K562 (cell line): ENCODE measurements around the gene TMEM150A. TPM values are rescaled to one million over a fixed set of nuclear protein-coding genes. Genes with fewer than 3 reads are reported as not detected.
A peak's percentile ranks its signal among the peaks of the same experiment; 100 is the strongest.

ENCODE experiments used
- ARID2 ChIP-seq: fragments of 450-650 bp; IDR thresholded peaks from 2 replicates; pipeline ENCODE4 v1.6.1; 2017; ENCODE audit warnings: antibody characterized with exemption, mild to moderate bottlenecking
- BDP1 ChIP-seq: IDR thresholded peaks from 3 replicates; pipeline ENCODE4 v1.6.1; 2011; ENCODE audit not compliant: insufficient read length, insufficient read depth
- C11orf30 ChIP-seq: fragments of 450-650 bp; IDR thresholded peaks from 2 replicates; pipeline ENCODE4 v1.6.1; 2016; ENCODE audit warnings: low read depth, mild to moderate bottlenecking
- CBX1 ChIP-seq: sonication (generic); IDR thresholded peaks from 2 replicates; pipeline ENCODE4 v1.6.1; 2016; ENCODE audit warnings: antibody characterized with exemption, low read depth, mild to moderate bottlenecking
- FOXJ3 ChIP-seq: sonication (generic); formaldehyde crosslinking; IDR thresholded peaks from 2 replicates; pipeline ENCODE4 v1.4.0; 2020; ENCODE audit warnings: mild to moderate bottlenecking, missing genetic modification reagents
- GABPB2 ChIP-seq: fragments of 250-450 bp; sonication (Bioruptor Pico); conservative IDR thresholded peaks from 2 replicates; pipeline ENCODE4 v1.5.1; 2021; ENCODE audit warnings: mild to moderate bottlenecking
- JUND ChIP-seq, 2 experiments: IDR thresholded peaks; 2 replicates in 1 of 2; 3 replicates in 1 of 2; pipeline ENCODE4 v1.6.1; 2011; ENCODE audit warnings: borderline replicate concordance in 2 of 2, low read depth in 2 of 2, low read length in 2 of 2, improper control_type of control experiment in 1 of 2, missing biosample characterization in 1 of 2, missing genetic modification characterization in 1 of 2, missing genetic modification reagents in 1 of 2
- L3MBTL2 ChIP-seq: fragments of 450-650 bp; IDR thresholded peaks from 2 replicates; pipeline ENCODE4 v1.6.1; 2016; ENCODE audit warnings: mild to moderate bottlenecking, moderate library complexity
- MCM3 ChIP-seq: fragments of 450-650 bp; IDR thresholded peaks from 2 replicates; pipeline ENCODE4 v1.6.1; 2016
- NFYB ChIP-seq: IDR thresholded peaks from 2 replicates; pipeline ENCODE4 v1.6.1; 2011; ENCODE audit warnings: mild to moderate bottlenecking, moderate library complexity; ENCODE audit not compliant: insufficient read length; ENCODE audit errors: extremely low read depth
- NRF1 ChIP-seq, 2 experiments: fragments of 450-650 bp; IDR thresholded peaks in 1 of 2; conservative IDR thresholded peaks in 1 of 2; 2 replicates each; pipeline ENCODE4 v1.6.1; 2014; ENCODE audit warnings: mild to moderate bottlenecking in 2 of 2
- RBM22 ChIP-seq: fragments of 200-400 bp; formaldehyde crosslinking; IDR thresholded peaks from 2 replicates; pipeline ENCODE4 v1.6.1; 2018; ENCODE audit warnings: low read length, low read depth; ENCODE audit not compliant: poor library complexity, severe bottlenecking
- SMARCC2 ChIP-seq: fragments of 450-650 bp; IDR thresholded peaks from 2 replicates; pipeline ENCODE4 v1.6.1; 2017; ENCODE audit warnings: antibody characterized with exemption, moderate library complexity, mild to moderate bottlenecking, low read depth
- ZNF384 ChIP-seq: IDR thresholded peaks from 2 replicates; pipeline ENCODE4 v1.6.1; 2012; ENCODE audit warnings: low read depth, low read length, improper control_type of control experiment
- ZZZ3 ChIP-seq: fragments of 450-650 bp; IDR thresholded peaks from 2 replicates; pipeline ENCODE4 v1.6.1; 2016; ENCODE audit warnings: antibody characterized with exemption, mild to moderate bottlenecking, moderate library complexity
- polyA plus RNA-seq, 8 experiments: library from polyadenylated mRNA; depleted of rRNA in 4 of 8; stranded (reverse) in 5 of 8; unstranded in 3 of 8; fragments of >200 nt; fragmentation: Nextera tagmentation in 2 of 8; fragmentation: Illumina TruSeq in 1 of 8; extraction: Ambion mirVana in 2 of 8; extraction: Trizol in 1 of 8; gene quantifications; 2 replicates each; pipeline versions ENCODE4 v1.2.1 to v1.2.3, GENCODE V29; 2011 to 2014; ENCODE audit warnings: inconsistent platforms in 1 of 8, missing spikeins in 1 of 8
- total RNA-seq, 7 experiments: library from RNA; depleted of rRNA in 6 of 7; stranded (reverse); fragments of >200 nt in 6 of 7; fragmentation: Illumina TruSeq in 2 of 7; extraction: Trizol in 2 of 7; gene quantifications; 2 replicates each; pipeline versions ENCODE4 v1.2.1 to v1.2.3, GENCODE V29; 2011 to 2021; ENCODE audit warnings: low replicate concordance in 1 of 7
- TF ChIP-seq, protein P1 (sequence below): fragments of 250-450 bp; sonication (Bioruptor Pico); IDR thresholded peaks from 2 replicates; pipeline ENCODE4 v1.8.0; 2022; ENCODE audit warnings: moderate library complexity, mild to moderate bottlenecking, inconsistent platforms
- TF ChIP-seq, protein P2 (sequence below): fragments of 450-650 bp; formaldehyde crosslinking; IDR thresholded peaks from 2 replicates; pipeline ENCODE4 v1.4.0; 2020; ENCODE audit warnings: mild to moderate bottlenecking, mixed read lengths
- TF ChIP-seq, protein P3 (sequence below): sonication (generic); formaldehyde crosslinking; IDR thresholded peaks from 2 replicates; pipeline ENCODE4 v1.8.0; 2023; ENCODE audit warnings: mild to moderate bottlenecking, missing genetic modification reagents
- TF ChIP-seq, protein P4 (sequence below), 2 experiments: fragments of 250-450 bp in 1 of 2; fragments of 450-650 bp in 1 of 2; sonication (Bioruptor Pico) in 1 of 2; IDR thresholded peaks; 2 replicates each; pipeline versions ENCODE4 v1.6.1 to v1.8.0; 2016 to 2021; ENCODE audit warnings: mild to moderate bottlenecking in 2 of 2, moderate library complexity in 2 of 2, missing compliant biosample characterization in 1 of 2, missing genetic modification characterization in 1 of 2

TMEM150A gene
- total and polyA plus RNA-seq, 9 of the 15 experiments (the other 6 are each of a cell fraction or from before 2014, with no cell fraction given), result 3.9 to 17.1 (median 8.4) TPM

DNA sequence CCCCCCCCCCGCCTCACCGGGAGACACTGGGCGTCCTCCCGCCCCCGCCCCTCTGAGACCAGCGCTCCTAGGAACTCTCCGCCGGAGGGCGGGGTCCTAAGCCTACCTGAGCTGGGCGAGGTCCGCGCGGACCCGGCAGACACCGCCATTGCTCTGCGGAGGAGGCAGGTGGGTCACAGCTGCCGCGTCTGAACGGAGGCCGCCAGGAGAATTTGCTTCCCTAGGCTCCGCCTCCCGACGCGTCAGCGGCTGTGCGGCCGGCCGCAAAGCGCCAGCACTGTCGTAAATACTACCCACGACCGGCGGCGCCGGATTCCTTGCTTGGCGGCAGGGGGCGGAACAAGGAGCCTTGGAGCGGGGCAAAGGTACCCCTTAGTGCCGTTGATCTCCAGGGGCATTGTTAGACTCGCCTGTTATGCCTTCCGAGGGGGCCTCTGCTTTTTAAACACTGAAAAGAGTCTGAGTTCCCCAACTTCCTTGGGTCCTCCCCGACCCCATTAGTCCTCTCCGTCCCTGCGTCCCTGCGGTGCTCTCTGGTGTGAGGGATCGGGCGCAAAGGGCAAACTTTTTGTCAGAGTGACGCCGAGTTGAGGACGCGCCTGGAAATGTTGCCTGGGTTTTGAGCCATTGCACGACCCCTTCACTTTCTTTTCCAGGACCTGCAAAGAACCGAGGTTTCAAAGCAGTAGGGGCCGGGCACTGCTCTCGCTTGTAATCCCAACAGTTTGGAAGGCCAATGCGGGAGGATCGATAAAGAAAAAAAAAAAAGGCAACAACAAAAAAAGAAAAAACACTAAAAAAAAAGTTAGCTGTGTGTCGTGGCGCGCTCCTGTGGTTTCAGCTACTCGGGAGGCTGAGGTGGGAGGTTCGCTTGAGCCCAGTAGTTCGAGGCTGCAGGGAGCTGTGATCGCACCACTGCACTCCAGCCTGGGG, 41.0 kb downstream of the TMEM150A start, which contains the start of gene GGCX (continued):
- peak; percentile 73 for TF ChIP-seq JUND (IDR thresholded peaks at IDR 0.05; ENCODE audit: borderline replicate concordance, low read depth, low read length)
- no peak; the same call in 2 of the 3 replicates for TF ChIP-seq JUND (tag; IDR thresholded peaks at IDR 0.05; ENCODE audit: borderline replicate concordance, low read depth, low read length)
- TF ChIP-seq, protein P1, sequence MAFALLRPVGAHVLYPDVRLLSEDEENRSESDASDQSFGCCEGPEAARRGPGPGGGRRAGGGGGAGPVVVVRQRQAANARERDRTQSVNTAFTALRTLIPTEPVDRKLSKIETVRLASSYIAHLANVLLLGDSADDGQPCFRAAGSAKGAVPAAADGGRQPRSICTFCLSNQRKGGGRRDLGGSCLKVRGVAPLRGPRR, result no peak
- TF ChIP-seq RBM22, result no peak
- TF ChIP-seq L3MBTL2, result peak; percentile 56; the same call in 1 of the 2 replicates
- TF ChIP-seq MCM3, result no peak
- TF ChIP-seq, protein P2, sequence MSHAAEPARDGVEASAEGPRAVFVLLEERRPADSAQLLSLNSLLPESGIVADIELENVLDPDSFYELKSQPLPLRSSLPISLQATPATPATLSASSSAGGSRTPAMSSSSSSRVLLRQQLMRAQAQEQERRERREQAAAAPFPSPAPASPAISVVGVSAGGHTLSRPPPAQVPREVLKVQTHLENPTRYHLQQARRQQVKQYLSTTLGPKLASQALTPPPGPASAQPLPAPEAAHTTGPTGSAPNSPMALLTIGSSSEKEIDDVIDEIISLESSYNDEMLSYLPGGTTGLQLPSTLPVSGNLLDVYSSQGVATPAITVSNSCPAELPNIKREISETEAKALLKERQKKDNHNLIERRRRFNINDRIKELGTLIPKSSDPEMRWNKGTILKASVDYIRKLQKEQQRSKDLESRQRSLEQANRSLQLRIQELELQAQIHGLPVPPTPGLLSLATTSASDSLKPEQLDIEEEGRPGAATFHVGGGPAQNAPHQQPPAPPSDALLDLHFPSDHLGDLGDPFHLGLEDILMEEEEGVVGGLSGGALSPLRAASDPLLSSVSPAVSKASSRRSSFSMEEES (CRISPR knock-in tag), result no peak
- TF ChIP-seq GABPB2 (CRISPR knock-in tag), result no peak
- TF ChIP-seq NRF1 (conservative IDR thresholded peaks at IDR 0.05 in 1 of 2, IDR thresholded peaks at IDR 0.05 in 1 of 2), result peak; percentile 70 to 76
- TF ChIP-seq ZNF384, result peak; percentile 38
- no peak for TF ChIP-seq SMARCC2
- peak; percentile 89 for TF ChIP-seq C11orf30
- TF ChIP-seq BDP1, result no peak
- TF ChIP-seq, protein P3, sequence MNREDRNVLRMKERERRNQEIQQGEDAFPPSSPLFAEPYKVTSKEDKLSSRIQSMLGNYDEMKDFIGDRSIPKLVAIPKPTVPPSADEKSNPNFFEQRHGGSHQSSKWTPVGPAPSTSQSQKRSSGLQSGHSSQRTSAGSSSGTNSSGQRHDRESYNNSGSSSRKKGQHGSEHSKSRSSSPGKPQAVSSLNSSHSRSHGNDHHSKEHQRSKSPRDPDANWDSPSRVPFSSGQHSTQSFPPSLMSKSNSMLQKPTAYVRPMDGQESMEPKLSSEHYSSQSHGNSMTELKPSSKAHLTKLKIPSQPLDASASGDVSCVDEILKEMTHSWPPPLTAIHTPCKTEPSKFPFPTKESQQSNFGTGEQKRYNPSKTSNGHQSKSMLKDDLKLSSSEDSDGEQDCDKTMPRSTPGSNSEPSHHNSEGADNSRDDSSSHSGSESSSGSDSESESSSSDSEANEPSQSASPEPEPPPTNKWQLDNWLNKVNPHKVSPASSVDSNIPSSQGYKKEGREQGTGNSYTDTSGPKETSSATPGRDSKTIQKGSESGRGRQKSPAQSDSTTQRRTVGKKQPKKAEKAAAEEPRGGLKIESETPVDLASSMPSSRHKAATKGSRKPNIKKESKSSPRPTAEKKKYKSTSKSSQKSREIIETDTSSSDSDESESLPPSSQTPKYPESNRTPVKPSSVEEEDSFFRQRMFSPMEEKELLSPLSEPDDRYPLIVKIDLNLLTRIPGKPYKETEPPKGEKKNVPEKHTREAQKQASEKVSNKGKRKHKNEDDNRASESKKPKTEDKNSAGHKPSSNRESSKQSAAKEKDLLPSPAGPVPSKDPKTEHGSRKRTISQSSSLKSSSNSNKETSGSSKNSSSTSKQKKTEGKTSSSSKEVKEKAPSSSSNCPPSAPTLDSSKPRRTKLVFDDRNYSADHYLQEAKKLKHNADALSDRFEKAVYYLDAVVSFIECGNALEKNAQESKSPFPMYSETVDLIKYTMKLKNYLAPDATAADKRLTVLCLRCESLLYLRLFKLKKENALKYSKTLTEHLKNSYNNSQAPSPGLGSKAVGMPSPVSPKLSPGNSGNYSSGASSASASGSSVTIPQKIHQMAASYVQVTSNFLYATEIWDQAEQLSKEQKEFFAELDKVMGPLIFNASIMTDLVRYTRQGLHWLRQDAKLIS (CRISPR knock-in tag), result 0 out of 2 replicates have a peak, but pooled peaks have one; percentile 51
- peak; percentile 52 for TF ChIP-seq CBX1
- no peak for TF ChIP-seq ZZZ3
- no peak for TF ChIP-seq NFYB
- TF ChIP-seq FOXJ3 (CRISPR knock-in tag), result no peak
- TF ChIP-seq, protein P4, sequence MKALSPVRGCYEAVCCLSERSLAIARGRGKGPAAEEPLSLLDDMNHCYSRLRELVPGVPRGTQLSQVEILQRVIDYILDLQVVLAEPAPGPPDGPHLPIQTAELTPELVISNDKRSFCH (CRISPR knock-in tag; IDR thresholded peaks at IDR 0.05), result no peak
- TF ChIP-seq, protein P4 (tag; IDR thresholded peaks at IDR 0.05), result no peak
- peak; percentile 40; the same call in 1 of the 2 replicates for TF ChIP-seq ARID2
